GM12878 (cell line): ENCODE measurements around the gene ULBP1. TPM values are rescaled to one million over a fixed set of nuclear protein-coding genes. Genes with fewer than 3 reads are reported as not detected.
A peak's percentile ranks its signal among the peaks of the same experiment; 100 is the strongest.
"Not testable (repeated sequence)": the region's sequence is repeated elsewhere in the genome, so short reads cannot be mapped to it uniquely, and the experiment has no call there.

Source experiments
- ATAC-seq: fragments of 200-7000 bp; cut with Tn5 transposase; 3 replicates; pipeline ENCODE4 v1.9.1; 2020; ENCODE audit warnings: mild to moderate bottlenecking, moderate library complexity
- BruUV-seq: library from RNA; stranded (reverse); fragments of 400-500 nt; replicated peaks from 2 replicates; lab custom pipeline; 2021; lab: Mats Ljungman, UMichigan
- CTCF ChIA-PET: fragments of 300-600 bp; sonication (Branson Sonifier 250); formaldehyde crosslinking; extraction: SDS; loops from one replicate; lab custom pipeline; 2021; ENCODE audit warnings: inconsistent platforms; lab: Yijun Ruan, JAX
- POLR2A ChIA-PET: fragments of 350-600 bp; formaldehyde crosslinking; extraction: SDS; loops from one replicate; lab custom pipeline; 2021; ENCODE audit warnings: inconsistent platforms; lab: Charles Lee
- RAD21 ChIA-PET: fragments of 300-600 bp; sonication (Branson Sonifier 250); formaldehyde crosslinking; loops from one replicate; lab custom pipeline; 2023; ENCODE audit warnings: antibody characterized with exemption; ENCODE audit not compliant: unreplicated experiment; lab: Charles Lee
- SMC1A ChIA-PET: fragments of 300-600 bp; sonication (Branson Sonifier 250); formaldehyde crosslinking; loops from one replicate; lab custom pipeline; 2023; ENCODE audit not compliant: unreplicated experiment, uncharacterized antibody; lab: Charles Lee
- DNase-seq: peaks from one replicate; pipeline ENCODE4 v3.0.0-alpha.2; 2011; ENCODE audit warnings: low read depth, low spot score
- FAIRE-seq: peaks from 3 replicates; lab custom pipeline; 2011; peaks lifted over from hg19 to GRCh38; lab: Jason Lieb, UNC
- H2AFZ ChIP-seq: 2 replicates; pipeline ENCODE4 v1.6.0; 2011; ENCODE audit warnings: low read depth, low read length, control low read depth; ENCODE audit not compliant: control insufficient read depth
- H3K27ac ChIP-seq: 2 replicates; pipeline ENCODE4 v1.5.1; 2011; ENCODE audit warnings: control low read depth; ENCODE audit not compliant: control insufficient read depth, insufficient read depth
- H3K27me3 ChIP-seq, 2 experiments: replicated peaks in 1 of 2; 2 replicates each; pipeline versions ENCODE4 v1.6.0 to v1.6.1; 2011; ENCODE audit warnings: low read length in 1 of 2; ENCODE audit not compliant: control insufficient read depth in 2 of 2, insufficient read depth in 2 of 2
- H3K36me3 ChIP-seq, 2 experiments: 2 replicates each; pipeline ENCODE4 v1.5.1; 2011; ENCODE audit warnings: low read length in 1 of 2; ENCODE audit not compliant: control insufficient read depth in 2 of 2, insufficient read depth in 2 of 2
- H3K4me1 ChIP-seq: 2 replicates; pipeline ENCODE4 v1.6.1; 2011; ENCODE audit warnings: mild to moderate bottlenecking, low read length, moderate library complexity, mixed read lengths; ENCODE audit not compliant: control insufficient read depth, insufficient read depth
- H3K4me2 ChIP-seq: 2 replicates; pipeline ENCODE4 v1.6.0; 2011; ENCODE audit warnings: control low read depth; ENCODE audit not compliant: control insufficient read depth, insufficient read depth
- H3K4me3 ChIP-seq: fragments of 200-600 bp; sonication (generic); 2 replicates; pipeline ENCODE4 v1.5.1; 2016
- H3K79me2 ChIP-seq: 2 replicates; pipeline ENCODE4 v1.6.0; 2011; ENCODE audit warnings: low read length; ENCODE audit not compliant: control insufficient read depth, insufficient read depth
- H3K9ac ChIP-seq: 2 replicates; pipeline ENCODE4 v1.8.0; 2011; ENCODE audit warnings: low read length, control low read depth, mixed read lengths; ENCODE audit not compliant: control insufficient read depth, insufficient read depth
- H3K9me3 ChIP-seq: replicated peaks from 3 replicates; pipeline ENCODE4 v1.5.1; 2011; ENCODE audit warnings: mild to moderate bottlenecking, low read length; ENCODE audit not compliant: control insufficient read depth, insufficient read depth
- H4K20me1 ChIP-seq: 2 replicates; pipeline ENCODE4 v1.6.0; 2011; ENCODE audit not compliant: control insufficient read depth, insufficient read depth
- DPF2 ChIP-seq: fragments of 450-650 bp; IDR thresholded peaks from 2 replicates; pipeline ENCODE4 v1.6.1; 2017; ENCODE audit warnings: mild to moderate bottlenecking
- NR2C1 ChIP-seq: fragments of 450-650 bp; IDR thresholded peaks from 2 replicates; pipeline ENCODE4 v1.6.1; 2017; ENCODE audit warnings: antibody characterized with exemption, mild to moderate bottlenecking, moderate library complexity
- WGBS: methylation state at CpG from one replicate; pipeline ENCODE4 v1.1.6; 2016; ENCODE audit warnings: low lambda C conversion rate; ENCODE audit not compliant: insufficient replicate concordance, insufficient coverage; ENCODE audit errors: missing lambda C conversion rate; 5-methylcytosine and 5-hydroxymethylcytosine counted together
- in situ Hi-C: fragments of 300-500 bp; cut with MboI; formaldehyde crosslinking; loops from 9 replicates; pipeline ENCODE4 v1.14.3; 2018; ENCODE audit warnings: mixed read lengths
- intact Hi-C: fragments of 100-400 bp; cut with micrococcal nuclease; formaldehyde crosslinking; loops from one replicate; pipeline ENCODE4 v1.14.2; 2022; ENCODE audit not compliant: unreplicated experiment
- polyA plus RNA-seq, 11 experiments: library from polyadenylated mRNA; depleted of rRNA in 4 of 11; unstranded in 6 of 11; stranded (reverse) in 5 of 11; fragments of >200 nt; fragmentation: Nextera tagmentation in 4 of 11; fragmentation: Illumina TruSeq in 1 of 11; extraction: Ambion mirVana in 4 of 11; extraction: Trizol in 1 of 11; gene quantifications; 1 replicate in 1 of 11; 2 replicates in 10 of 11; pipeline versions ENCODE4 v1.2.1 to v1.2.3, GENCODE V29; 2011 to 2016; ENCODE audit warnings: inconsistent platforms in 2 of 11, missing spikeins in 2 of 11, low read depth in 1 of 11
- total RNA-seq, 4 experiments: library from RNA; depleted of rRNA in 3 of 4; stranded (reverse); fragments of >200 nt in 3 of 4; fragmentation: Illumina TruSeq in 1 of 4; extraction: Trizol in 1 of 4; gene quantifications; 2 replicates each; pipeline versions ENCODE4 v1.2.1 to v1.2.3, GENCODE V29; 2013 to 2021
- TF ChIP-seq, protein P1 (sequence below), 3 experiments: IDR thresholded peaks in 2 of 3; conservative IDR thresholded peaks in 1 of 3; 2 replicates each; pipeline ENCODE4 v1.5.1; 2011; ENCODE audit warnings: low read depth in 3 of 3, low read length in 3 of 3, mild to moderate bottlenecking in 3 of 3, control low read depth in 2 of 3, moderate library complexity in 2 of 3, inconsistent platforms in 1 of 3, mixed read lengths in 1 of 3; ENCODE audit not compliant: control insufficient read depth in 2 of 3, insufficient read depth in 1 of 3; ENCODE audit errors: extremely low read depth in 1 of 3
- TF ChIP-seq, protein P2 (sequence below): IDR thresholded peaks from 2 replicates; pipeline ENCODE4 v1.6.1; 2011; ENCODE audit warnings: mild to moderate bottlenecking, low read depth, low read length, moderate library complexity; ENCODE audit not compliant: insufficient replicate concordance

The ULBP1 gene
- total and polyA plus RNA-seq, 10 of the 15 experiments (the other 5 are each of a cell fraction or from before 2014, with no cell fraction given) = 0.02 to 0.12 (median 0.04) TPM; not detected in 7

DNA sequence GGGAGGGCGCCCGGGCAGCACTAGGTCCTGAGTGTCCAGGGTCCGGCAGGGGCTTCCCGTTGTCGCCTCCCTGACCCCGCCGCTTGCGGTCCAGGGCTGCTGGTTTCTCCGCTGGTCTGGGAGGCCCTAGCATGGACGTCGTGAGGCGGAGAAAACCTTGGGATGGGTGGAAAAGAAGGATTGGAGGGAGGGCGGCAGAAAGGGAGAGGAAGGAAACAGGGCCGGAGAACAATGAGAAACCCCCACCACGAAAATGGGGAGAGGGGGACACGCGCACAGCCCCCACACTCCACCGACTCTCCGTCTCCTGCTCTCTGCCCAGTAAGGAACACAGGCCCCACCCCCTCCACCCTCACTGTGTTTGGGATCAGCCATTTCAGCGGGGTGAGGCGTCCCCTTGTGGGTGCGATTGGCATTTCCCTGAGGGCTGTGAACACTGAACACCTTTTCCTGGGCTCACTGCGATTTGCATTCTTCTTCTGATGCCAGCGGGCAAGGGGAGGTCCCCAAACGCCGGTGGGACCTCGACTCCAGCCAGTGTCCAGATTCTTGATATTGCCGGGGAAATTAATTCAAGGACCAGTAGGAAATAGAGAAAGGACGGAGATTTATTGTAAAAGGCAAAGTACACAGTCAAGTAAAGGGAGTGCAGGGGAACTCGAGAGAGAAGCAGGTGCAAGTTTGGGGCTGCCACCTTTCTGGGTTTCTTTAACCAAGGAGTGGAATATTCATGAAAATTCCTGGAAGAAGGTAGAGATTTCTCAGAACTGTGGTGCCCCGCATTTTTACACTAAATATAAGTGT, 37.6 kb upstream of the ULBP1 start (continued):
- TF ChIP-seq, protein P1, sequence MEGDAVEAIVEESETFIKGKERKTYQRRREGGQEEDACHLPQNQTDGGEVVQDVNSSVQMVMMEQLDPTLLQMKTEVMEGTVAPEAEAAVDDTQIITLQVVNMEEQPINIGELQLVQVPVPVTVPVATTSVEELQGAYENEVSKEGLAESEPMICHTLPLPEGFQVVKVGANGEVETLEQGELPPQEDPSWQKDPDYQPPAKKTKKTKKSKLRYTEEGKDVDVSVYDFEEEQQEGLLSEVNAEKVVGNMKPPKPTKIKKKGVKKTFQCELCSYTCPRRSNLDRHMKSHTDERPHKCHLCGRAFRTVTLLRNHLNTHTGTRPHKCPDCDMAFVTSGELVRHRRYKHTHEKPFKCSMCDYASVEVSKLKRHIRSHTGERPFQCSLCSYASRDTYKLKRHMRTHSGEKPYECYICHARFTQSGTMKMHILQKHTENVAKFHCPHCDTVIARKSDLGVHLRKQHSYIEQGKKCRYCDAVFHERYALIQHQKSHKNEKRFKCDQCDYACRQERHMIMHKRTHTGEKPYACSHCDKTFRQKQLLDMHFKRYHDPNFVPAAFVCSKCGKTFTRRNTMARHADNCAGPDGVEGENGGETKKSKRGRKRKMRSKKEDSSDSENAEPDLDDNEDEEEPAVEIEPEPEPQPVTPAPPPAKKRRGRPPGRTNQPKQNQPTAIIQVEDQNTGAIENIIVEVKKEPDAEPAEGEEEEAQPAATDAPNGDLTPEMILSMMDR (IDR thresholded peaks at IDR 0.05 in 2 of 3, conservative IDR thresholded peaks at IDR 0.05 in 1 of 3; ENCODE audit: control insufficient read depth in 2 of 3, extremely low read depth in 1 of 3, insufficient read depth in 1 of 3, low read depth in 3 of 3, low read length in 3 of 3) = peak; percentile 58 to 70 (median 65)
- TF ChIP-seq, protein P2, sequence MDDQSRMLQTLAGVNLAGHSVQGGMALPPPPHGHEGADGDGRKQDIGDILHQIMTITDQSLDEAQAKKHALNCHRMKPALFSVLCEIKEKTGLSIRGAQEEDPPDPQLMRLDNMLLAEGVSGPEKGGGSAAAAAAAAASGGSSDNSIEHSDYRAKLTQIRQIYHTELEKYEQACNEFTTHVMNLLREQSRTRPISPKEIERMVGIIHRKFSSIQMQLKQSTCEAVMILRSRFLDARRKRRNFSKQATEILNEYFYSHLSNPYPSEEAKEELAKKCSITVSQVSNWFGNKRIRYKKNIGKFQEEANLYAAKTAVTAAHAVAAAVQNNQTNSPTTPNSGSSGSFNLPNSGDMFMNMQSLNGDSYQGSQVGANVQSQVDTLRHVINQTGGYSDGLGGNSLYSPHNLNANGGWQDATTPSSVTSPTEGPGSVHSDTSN = no peak
- TF ChIP-seq DPF2 (no peak), NR2C1 (no peak)

GRCh38 chr6:149927025-149927424, 36.7 kb upstream of the ULBP1 start:
- BruUV-seq, DNase-seq, H3K36me3 ChIP-seq, H3K4me1 ChIP-seq, POLR2A ChIA-PET, H3K9me3 ChIP-seq, SMC1A ChIA-PET, RAD21 ChIA-PET, CTCF ChIA-PET, H3K27ac ChIP-seq, ATAC-seq, H3K4me3 ChIP-seq, H3K9ac ChIP-seq, H4K20me1 ChIP-seq, H3K79me2 ChIP-seq, intact Hi-C loops, H2AFZ ChIP-seq, FAIRE-seq, H3K4me2 ChIP-seq: not testable (repeated sequence)
- in situ Hi-C loops = loop anchor here (5.0 kb wide), 1 partner anchor 95 kb away; no protein-coding TSS in a partner anchor
- 88% methylated on average over 4 of the region's 4 CpGs for WGBS
- peaks cover 8 to 15% of the 10 kb centered on the region in 2 experiments for H3K27me3 ChIP-seq
